ENCODE measurements around the gene SPPL2B.

- TF ChIP-seq POLR2A (IDR thresholded peaks at IDR 0.05) (no peak), CTCF (IDR thresholded peaks at IDR 0.05 in 8 of 11, conservative IDR thresholded peaks at IDR 0.05 in 3 of 11) (no peak), POLR2AphosphoS5 (IDR thresholded peaks at IDR 0.05) (peak in 1 of 3 donors; percentile 74)
Observed at GRCh38 chr19:2300533-2300932, 28.0 kb upstream of the SPPL2B start.
